Measurements from ENCODE around the gene IQCE. TPM values are rescaled to one million over a fixed set of nuclear protein-coding genes. Genes with fewer than 3 reads are reported as not detected.

The IQCE gene
- total and polyA plus RNA-seq, 12 donors, result 4.2 to 13.8 (median 9.3) TPM

GRCh38 chr7:2598154-2598823 is 39.5 kb downstream of the IQCE start:
- Histone ChIP-seq H3K27me3 (no peaks in the 10 kb centered on the region), H3K4me3 (no peak overlapping the region), H3K27ac (no peak overlapping the region), H3K36me3 (peaks cover 0 to 94% (median 23%) of the 10 kb centered on the region in 9 donors), H3K9me3 (no peaks in the 10 kb centered on the region), H3K4me1 (peaks cover 0 to 5% (median 0%) of the 10 kb centered on the region in 9 donors)
- no peak for DNase-seq
- peak in 5 of 8 donors; percentile 23 to 64 (median 50) for ATAC-seq
- no peak for TF ChIP-seq CTCF (IDR thresholded peaks at IDR 0.05)
- WGBS, 2 donors, result 75 to 77% methylated on average over 29 of the region's 29 CpGs
- intact Hi-C loops (cut with DNase I), result no loop called here

- Histone ChIP-seq H3K4me3 (no peak overlapping the region), H3K36me3 (peaks cover 0 to 66% (median 15%) of the 10 kb centered on the region in 9 donors), H3K27me3 (no peaks in the 10 kb centered on the region), H3K27ac (no peak overlapping the region), H3K4me1 (peaks cover 0 to 18% (median 12%) of the 10 kb centered on the region in 9 donors), H3K9me3 (no peaks in the 10 kb centered on the region)
- TF ChIP-seq CTCF (IDR thresholded peaks at IDR 0.05), result no peak
- no peak for ATAC-seq
- no peak for DNase-seq
- 86% methylated on average over 9 of the region's 9 CpGs for WGBS, 2 donors
- intact Hi-C loops (cut with DNase I), result loop anchor here in 1 of 10 donors (5.0 kb wide), 1 partner anchor 41 kb away; no protein-coding TSS in a partner anchor
Observed at GRCh38 chr7:2601065-2601464, 42.3 kb downstream of the IQCE start.

GRCh38 chr7:2601907-2602306 is 43.1 kb downstream of the IQCE start:
- Histone ChIP-seq H3K36me3 (peaks cover 0 to 58% (median 15%) of the 10 kb centered on the region in 9 donors), H3K4me3 (no peak overlapping the region), H3K4me1 (peaks cover 0 to 27% (median 19%) of the 10 kb centered on the region in 9 donors), H3K9me3 (no peaks in the 10 kb centered on the region), H3K27ac (no peak overlapping the region), H3K27me3 (no peaks in the 10 kb centered on the region)
- TF ChIP-seq CTCF (IDR thresholded peaks at IDR 0.05), result no peak
- 95 to 97% methylated on average over 11 of the region's 11 CpGs for WGBS, 2 donors
- DNase-seq (no peak), ATAC-seq (no peak)
- intact Hi-C loops (cut with DNase I), result loop anchor here in 1 of 10 donors (5.0 kb wide), 1 partner anchor 40 kb away; no protein-coding TSS in a partner anchor

- ATAC-seq (peak in 1 of 8 donors; percentile 3), DNase-seq (no peak)
- Histone ChIP-seq H3K9me3 (no peaks in the 10 kb centered on the region), H3K27me3 (no peaks in the 10 kb centered on the region), H3K4me3 (no peak overlapping the region), H3K4me1 (peaks cover 4 to 33% (median 25%) of the 10 kb centered on the region in 9 donors), H3K36me3 (peaks cover 0 to 52% (median 15%) of the 10 kb centered on the region in 9 donors), H3K27ac (no peak overlapping the region)
- TF ChIP-seq CTCF (IDR thresholded peaks at IDR 0.05), result no peak
- WGBS, 2 donors, result 83 to 88% methylated on average over 19 of the region's 19 CpGs
- intact Hi-C loops (cut with DNase I), result loop anchor here in 1 of 10 donors (5.0 kb wide), 1 partner anchor 40 kb away; no protein-coding TSS in a partner anchor
Observed at GRCh38 chr7:2602406-2603043, 43.7 kb downstream of the IQCE start.
